GM12891 (cell line): Measurements from ENCODE around the gene VWA1.

Source experiments
- POLR2A ChIP-seq: IDR thresholded peaks from 2 replicates; pipeline ENCODE4 v1.6.1; 2011; ENCODE audit warnings: low read depth, low read length, control low read depth
- POLR2AphosphoS5 ChIP-seq: IDR thresholded peaks from 2 replicates; pipeline ENCODE4 v1.6.1; 2011; ENCODE audit warnings: low read depth, low read length, control low read depth
- TAF1 ChIP-seq: IDR thresholded peaks from 2 replicates; pipeline ENCODE4 v1.6.1; 2011; ENCODE audit warnings: low read depth, low read length, control low read depth

DNA sequence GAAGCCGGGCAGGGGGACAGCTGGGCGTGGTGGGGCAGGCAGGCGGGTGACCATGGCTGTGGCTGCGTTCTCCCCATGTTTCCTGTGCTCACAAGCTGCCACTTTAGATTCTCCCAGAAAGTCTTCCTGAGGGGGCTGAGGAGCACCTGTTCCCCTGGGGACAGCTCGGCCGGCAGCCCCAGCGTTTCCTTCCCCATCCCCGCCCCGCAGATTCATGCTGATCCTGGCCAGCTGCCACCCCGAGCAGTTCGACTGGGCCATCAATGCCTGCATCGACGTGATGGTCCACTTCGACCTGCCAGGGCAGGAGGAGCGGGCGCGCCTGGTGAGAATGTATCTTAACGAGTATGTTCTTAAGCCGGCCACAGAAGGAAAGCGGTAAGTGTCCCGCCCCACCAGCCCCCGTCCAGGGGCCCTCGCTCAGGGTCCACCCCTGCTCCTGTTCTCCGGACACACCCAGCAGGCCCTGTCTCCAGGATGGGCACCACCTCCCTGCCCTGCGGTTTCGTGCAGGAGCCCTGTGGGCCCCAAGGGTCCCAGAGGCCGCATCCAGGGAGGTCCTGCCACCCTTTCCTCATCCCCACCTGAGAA lies 25.1 kb downstream of the VWA1 start:
- TF ChIP-seq POLR2AphosphoS5, result no peak
- no peak for TF ChIP-seq POLR2A
- TF ChIP-seq TAF1, result no peak
